Spleen (tissue), 11 donors: ENCODE results near the gene ARHGEF26. TPM values are rescaled to one million over a fixed set of nuclear protein-coding genes. Genes with fewer than 3 reads are reported as not detected.

Experiments
- DNase-seq: peaks from one replicate; pipeline ENCODE4 v3.0.0-alpha.2; 2020
- H3K27ac ChIP-seq, 8 donors: fragments of 200-600 bp; sonication (generic) in 7 of 8; 1 replicate in 4 of 8; 2 replicates in 4 of 8; pipeline versions ENCODE4 v1.5.0 to v1.8.0; 2016 to 2021; ENCODE audit warnings: inconsistent platforms in 4 of 8, mild to moderate bottlenecking in 4 of 8, moderate library complexity in 1 of 8
- H3K27me3 ChIP-seq, 7 donors: fragments of 200-600 bp; sonication (generic) in 6 of 7; replicated peaks in 1 of 7; 1 replicate in 4 of 7; 2 replicates in 3 of 7; pipeline versions ENCODE4 v1.5.0 to v1.8.0; 2016 to 2021; ENCODE audit warnings: inconsistent platforms in 3 of 7, mild to moderate bottlenecking in 1 of 7
- H3K36me3 ChIP-seq, 6 donors: fragments of 200-600 bp; sonication (generic) in 5 of 6; 1 replicate in 4 of 6; 2 replicates in 2 of 6; pipeline versions ENCODE4 v1.5.0 to v1.8.0; 2016 to 2021; ENCODE audit warnings: inconsistent platforms in 2 of 6
- H3K4me1 ChIP-seq, 6 donors: fragments of 200-600 bp; sonication (generic) in 5 of 6; 1 replicate in 3 of 6; 2 replicates in 3 of 6; pipeline versions ENCODE4 v1.5.0 to v1.8.0; 2016 to 2021; ENCODE audit warnings: inconsistent platforms in 3 of 6
- H3K4me3 ChIP-seq, 8 donors: fragments of 200-600 bp; sonication (generic) in 7 of 8; 1 replicate in 4 of 8; 2 replicates in 4 of 8; pipeline versions ENCODE4 v1.5.0 to v1.8.0; 2016 to 2021; ENCODE audit warnings: inconsistent platforms in 4 of 8, mild to moderate bottlenecking in 4 of 8, moderate library complexity in 2 of 8
- H3K9me3 ChIP-seq, 8 donors: fragments of 200-600 bp; sonication (generic) in 7 of 8; 1 replicate in 4 of 8; 2 replicates in 4 of 8; pipeline versions ENCODE4 v1.5.0 to v1.8.0; 2016 to 2021; ENCODE audit warnings: inconsistent platforms in 4 of 8
- POLR2A ChIP-seq, 3 donors: fragments of 450-650 bp; IDR thresholded peaks; one replicate each; pipeline ENCODE4 v1.5.1; 2017; ENCODE audit warnings: antibody characterized with exemption in 3 of 3, mild to moderate bottlenecking in 1 of 3
- POLR2AphosphoS5 ChIP-seq, 3 donors: sonication (generic); formaldehyde crosslinking; IDR thresholded peaks; one replicate each; pipeline ENCODE4 v1.5.1; 2017; ENCODE audit warnings: antibody characterized with exemption in 3 of 3
- WGBS, 5 donors: extraction: QIAGEN DNeasy Blood & Tissue Kit in 3 of 5; methylation state at CpG; one replicate each; pipeline versions ENCODE4 v1.1.5 to v1.1.7; 2013 to 2018; 5-methylcytosine and 5-hydroxymethylcytosine counted together
- intact Hi-C: fragments of 100-400 bp; cut with DNase I; formaldehyde crosslinking; loops from one replicate; pipeline ENCODE4 v1.15.0; 2023; ENCODE audit warnings: low total_unique reads
- polyA plus RNA-seq, 3 donors: library from polyadenylated mRNA; stranded (reverse); fragments of 200-250 nt; gene quantifications; one replicate each; pipeline ENCODE4 v1.2.1, GENCODE V29; 2013
- total RNA-seq, 7 donors: library from RNA; depleted of rRNA in 3 of 7; stranded (reverse); fragments of >200 nt in 3 of 7; fragmentation: NEBNext Ultra II Directional in 4 of 7; extraction: Animal tissue kit (Norgen Biotek cat#: 25700) in 4 of 7; gene quantifications; one replicate each; pipeline versions ENCODE4 v1.1.0 to v1.2.1, GENCODE V29; 2016 to 2021
- TF ChIP-seq, protein P1 (sequence below), 11 experiments: fragments of 200-600 bp in 7 of 11; fragments of 450-650 bp in 4 of 11; sonication (generic) in 4 of 11; IDR thresholded peaks in 8 of 11; conservative IDR thresholded peaks in 3 of 11; 1 replicate in 7 of 11; 2 replicates in 4 of 11; pipeline versions ENCODE4 v1.4.0 to v1.8.0; 2016 to 2021; ENCODE audit warnings: antibody characterized with exemption in 11 of 11, inconsistent platforms in 4 of 11, mild to moderate bottlenecking in 1 of 11
- donor health status: healthy with polysubstance abuse.
- donor health status: DM: no; HTN: no; CAD: no; lungs with moderate emphysema.
- donor health status: DM: no; HTN: no; CAD: no.
- donor health status: Bipolar disorder and iron deficiency.
- donor health status: healthy.
- donor health status: DM: no; HTN: no; CAD: no.
- donor health status: DM: yes; HTN: yes; CAD: no.

Gene ARHGEF26
- total and polyA plus RNA-seq, 10 donors: 0.30 to 6.3 (median 1.1) TPM

DNA sequence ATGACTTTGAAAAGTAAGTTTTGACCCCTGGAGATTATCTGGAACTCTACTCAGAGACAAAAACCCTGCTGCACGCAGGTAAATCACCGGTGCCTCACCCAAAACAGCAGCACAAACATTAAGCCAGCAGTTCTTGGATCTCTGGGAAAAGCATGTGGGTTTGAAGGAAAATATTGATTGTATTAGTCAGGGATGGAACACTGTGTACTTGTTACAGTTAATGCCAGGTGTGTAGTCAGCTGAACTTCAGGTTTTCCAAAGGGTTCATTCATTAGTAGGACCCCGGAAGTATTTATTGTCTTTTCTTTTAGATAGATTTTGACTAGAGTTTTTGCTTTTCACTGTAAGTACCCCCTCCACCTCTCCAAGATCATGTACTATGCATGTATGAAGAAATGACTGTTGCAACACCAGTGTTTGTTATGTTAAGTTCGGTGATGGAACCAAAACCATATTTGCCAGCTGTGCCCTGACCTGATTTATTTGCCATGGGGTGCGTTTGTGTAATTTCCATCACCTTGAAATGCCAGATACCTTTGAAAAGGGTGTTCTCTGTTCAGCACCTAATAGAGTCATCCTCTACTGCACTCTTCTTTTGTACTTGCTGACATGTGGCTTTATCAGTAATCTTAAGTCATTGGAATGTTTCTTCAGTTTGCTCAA, 14.5 kb downstream of the ARHGEF26 start:
- H3K36me3 ChIP-seq: no peaks in the 10 kb centered on the region
- TF ChIP-seq POLR2A (IDR thresholded peaks at IDR 0.05): no peak
- TF ChIP-seq, protein P1, sequence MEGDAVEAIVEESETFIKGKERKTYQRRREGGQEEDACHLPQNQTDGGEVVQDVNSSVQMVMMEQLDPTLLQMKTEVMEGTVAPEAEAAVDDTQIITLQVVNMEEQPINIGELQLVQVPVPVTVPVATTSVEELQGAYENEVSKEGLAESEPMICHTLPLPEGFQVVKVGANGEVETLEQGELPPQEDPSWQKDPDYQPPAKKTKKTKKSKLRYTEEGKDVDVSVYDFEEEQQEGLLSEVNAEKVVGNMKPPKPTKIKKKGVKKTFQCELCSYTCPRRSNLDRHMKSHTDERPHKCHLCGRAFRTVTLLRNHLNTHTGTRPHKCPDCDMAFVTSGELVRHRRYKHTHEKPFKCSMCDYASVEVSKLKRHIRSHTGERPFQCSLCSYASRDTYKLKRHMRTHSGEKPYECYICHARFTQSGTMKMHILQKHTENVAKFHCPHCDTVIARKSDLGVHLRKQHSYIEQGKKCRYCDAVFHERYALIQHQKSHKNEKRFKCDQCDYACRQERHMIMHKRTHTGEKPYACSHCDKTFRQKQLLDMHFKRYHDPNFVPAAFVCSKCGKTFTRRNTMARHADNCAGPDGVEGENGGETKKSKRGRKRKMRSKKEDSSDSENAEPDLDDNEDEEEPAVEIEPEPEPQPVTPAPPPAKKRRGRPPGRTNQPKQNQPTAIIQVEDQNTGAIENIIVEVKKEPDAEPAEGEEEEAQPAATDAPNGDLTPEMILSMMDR (IDR thresholded peaks at IDR 0.05 in 8 of 11, conservative IDR thresholded peaks at IDR 0.05 in 3 of 11): no peak
- no peak for TF ChIP-seq POLR2AphosphoS5 (IDR thresholded peaks at IDR 0.05)
- peaks cover 0 to 6% (median 0%) of the 10 kb centered on the region in 7 donors for H3K27me3 ChIP-seq
- no peaks in the 10 kb centered on the region for H3K9me3 ChIP-seq
- DNase-seq: no peak
- no peaks in the 10 kb centered on the region for H3K4me1 ChIP-seq
- no peak overlapping the region for H3K27ac ChIP-seq
- 88 to 94% (median 91%) methylated on average over 5 of the region's 5 CpGs for WGBS, 5 donors
- intact Hi-C loops: no loop called here
- no peak overlapping the region for H3K4me3 ChIP-seq

DNA sequence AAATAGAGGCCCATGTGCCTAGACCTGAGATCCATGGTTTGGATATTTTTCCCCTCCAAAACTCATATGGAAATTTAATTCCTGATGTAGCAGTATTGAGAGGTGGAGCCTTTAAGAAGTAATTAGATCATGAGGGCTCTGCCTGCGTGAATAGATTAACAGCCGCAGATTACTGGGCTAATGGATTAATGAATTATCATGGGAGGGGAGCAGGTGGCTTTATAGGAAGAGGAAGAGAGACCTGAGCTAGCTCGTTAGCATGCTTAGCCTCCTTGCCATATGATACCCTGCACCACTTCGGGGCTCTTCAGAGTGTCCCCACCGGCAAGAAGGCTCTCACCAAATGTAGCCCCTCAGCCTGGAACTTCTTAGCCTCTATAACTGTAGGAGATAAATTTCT, 15.8 kb downstream of the ARHGEF26 start:
- H3K4me1 ChIP-seq: no peaks in the 10 kb centered on the region
- no peak for DNase-seq
- H3K27me3 ChIP-seq: peaks cover 0 to 6% (median 0%) of the 10 kb centered on the region in 7 donors
- intact Hi-C loops: no loop called here
- no peak overlapping the region for H3K4me3 ChIP-seq
- H3K9me3 ChIP-seq: no peaks in the 10 kb centered on the region
- WGBS, 5 donors: 85 to 96% (median 91%) methylated on average over 5 of the region's 5 CpGs
- H3K36me3 ChIP-seq: no peaks in the 10 kb centered on the region
- no peak for TF ChIP-seq POLR2A (IDR thresholded peaks at IDR 0.05)
- TF ChIP-seq POLR2AphosphoS5 (IDR thresholded peaks at IDR 0.05): no peak
- TF ChIP-seq, protein P1 (IDR thresholded peaks at IDR 0.05 in 8 of 11, conservative IDR thresholded peaks at IDR 0.05 in 3 of 11): no peak
- H3K27ac ChIP-seq: no peak overlapping the region

DNA sequence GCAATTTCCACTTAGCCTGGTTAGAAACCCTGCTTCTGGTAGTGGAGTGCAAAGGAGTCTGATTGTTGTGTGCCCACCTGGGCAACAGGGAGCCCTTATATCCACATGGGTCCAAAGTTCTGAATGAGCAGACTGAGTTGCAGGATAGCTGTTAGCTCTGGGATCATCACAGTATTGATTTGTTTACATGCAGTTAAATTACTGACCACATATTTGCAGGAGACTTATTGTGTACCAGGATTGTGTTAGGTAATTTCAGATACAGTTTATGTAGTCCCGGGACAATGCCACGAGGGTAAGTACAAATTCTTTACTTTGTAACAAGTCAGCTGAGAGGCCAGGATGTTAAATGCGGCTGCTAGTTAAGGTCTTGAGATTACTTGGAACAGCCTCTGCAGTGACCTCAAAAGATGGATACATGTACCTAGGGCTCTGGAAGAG, 18.8 kb downstream of the ARHGEF26 start:
- Histone ChIP-seq H3K27ac (no peak overlapping the region), H3K4me3 (no peak overlapping the region), H3K4me1 (no peaks in the 10 kb centered on the region), H3K9me3 (no peaks in the 10 kb centered on the region), H3K27me3 (peaks cover 0 to 6% (median 0%) of the 10 kb centered on the region in 7 donors), H3K36me3 (no peaks in the 10 kb centered on the region)
- 90 to 96% (median 93%) methylated on average over 3 of the region's 3 CpGs for WGBS, 5 donors
- no peak for DNase-seq
- TF ChIP-seq, protein P1 (IDR thresholded peaks at IDR 0.05 in 8 of 11, conservative IDR thresholded peaks at IDR 0.05 in 3 of 11): no peak
- TF ChIP-seq POLR2A (IDR thresholded peaks at IDR 0.05): no peak
- no peak for TF ChIP-seq POLR2AphosphoS5 (IDR thresholded peaks at IDR 0.05)
- intact Hi-C loops: no loop called here

DNA sequence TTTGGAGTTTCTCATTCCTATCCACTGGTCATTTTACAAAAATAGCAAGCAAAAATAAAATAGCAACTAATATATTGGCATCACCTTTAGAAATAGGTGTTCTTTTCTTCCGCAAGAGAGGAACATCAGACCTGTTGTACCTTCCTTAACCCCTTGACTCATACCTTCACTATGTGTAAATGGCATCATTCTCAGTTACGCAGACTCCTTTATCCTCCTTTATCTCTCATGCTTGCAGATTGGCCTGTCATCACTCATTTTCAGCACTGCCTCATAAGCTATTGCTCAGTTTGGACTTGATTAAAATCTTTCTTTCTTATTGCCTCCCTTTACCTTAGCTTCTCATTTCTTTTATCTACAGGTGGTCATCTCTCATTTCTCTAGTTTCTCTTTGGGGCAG, 21.4 kb downstream of the ARHGEF26 start:
- Histone ChIP-seq H3K4me3 (no peak overlapping the region), H3K4me1 (no peaks in the 10 kb centered on the region), H3K9me3 (no peaks in the 10 kb centered on the region), H3K27ac (no peak overlapping the region), H3K36me3 (no peaks in the 10 kb centered on the region), H3K27me3 (no peaks in the 10 kb centered on the region)
- intact Hi-C loops: no loop called here
- WGBS, 5 donors: 92 to 98% (median 95%) methylated on average over 2 of the region's 2 CpGs
- DNase-seq: no peak
- TF ChIP-seq, protein P1 (IDR thresholded peaks at IDR 0.05 in 8 of 11, conservative IDR thresholded peaks at IDR 0.05 in 3 of 11): no peak
- no peak for TF ChIP-seq POLR2A (IDR thresholded peaks at IDR 0.05)
- no peak for TF ChIP-seq POLR2AphosphoS5 (IDR thresholded peaks at IDR 0.05)
